ENCODE results near the gene ZNF827.

The ZNF827 gene, protein sequence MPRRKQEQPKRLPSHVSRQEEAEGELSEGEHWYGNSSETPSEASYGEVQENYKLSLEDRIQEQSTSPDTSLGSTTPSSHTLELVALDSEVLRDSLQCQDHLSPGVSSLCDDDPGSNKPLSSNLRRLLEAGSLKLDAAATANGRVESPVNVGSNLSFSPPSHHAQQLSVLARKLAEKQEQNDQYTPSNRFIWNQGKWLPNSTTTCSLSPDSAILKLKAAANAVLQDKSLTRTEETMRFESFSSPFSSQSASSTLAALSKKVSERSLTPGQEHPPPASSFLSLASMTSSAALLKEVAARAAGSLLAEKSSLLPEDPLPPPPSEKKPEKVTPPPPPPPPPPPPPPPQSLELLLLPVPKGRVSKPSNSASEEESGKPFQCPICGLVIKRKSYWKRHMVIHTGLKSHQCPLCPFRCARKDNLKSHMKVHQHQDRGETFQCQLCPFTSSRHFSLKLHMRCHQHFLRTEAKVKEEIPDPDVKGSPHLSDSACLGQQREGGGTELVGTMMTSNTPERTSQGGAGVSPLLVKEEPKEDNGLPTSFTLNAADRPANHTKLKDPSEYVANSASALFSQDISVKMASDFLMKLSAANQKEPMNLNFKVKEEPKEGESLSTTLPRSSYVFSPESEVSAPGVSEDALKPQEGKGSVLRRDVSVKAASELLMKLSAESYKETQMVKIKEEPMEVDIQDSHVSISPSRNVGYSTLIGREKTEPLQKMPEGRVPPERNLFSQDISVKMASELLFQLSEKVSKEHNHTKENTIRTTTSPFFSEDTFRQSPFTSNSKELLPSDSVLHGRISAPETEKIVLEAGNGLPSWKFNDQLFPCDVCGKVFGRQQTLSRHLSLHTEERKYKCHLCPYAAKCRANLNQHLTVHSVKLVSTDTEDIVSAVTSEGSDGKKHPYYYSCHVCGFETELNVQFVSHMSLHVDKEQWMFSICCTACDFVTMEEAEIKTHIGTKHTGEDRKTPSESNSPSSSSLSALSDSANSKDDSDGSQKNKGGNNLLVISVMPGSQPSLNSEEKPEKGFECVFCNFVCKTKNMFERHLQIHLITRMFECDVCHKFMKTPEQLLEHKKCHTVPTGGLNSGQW

GRCh38 chr4:145938618-145939440 is at the start of gene ZNF827:
ZNF827 (minus strand) TSS chr4:145938823; CDS start chr4:145938407, 416 bp downstream.
- TF ChIP-seq ZFX (IDR thresholded peaks at IDR 0.05) (no peak), CTCF (conservative IDR thresholded peaks at IDR 0.05) (no peak)
- peak within 1 kb of the TSS; percentile 97 for H3K27ac ChIP-seq

- TF ChIP-seq CTCF (conservative IDR thresholded peaks at IDR 0.05) (no peak), ZFX (IDR thresholded peaks at IDR 0.05) (no peak)
Observed at GRCh38 chr4:145984563-145984962, 45.9 kb upstream of the ZNF827 start.

DNA sequence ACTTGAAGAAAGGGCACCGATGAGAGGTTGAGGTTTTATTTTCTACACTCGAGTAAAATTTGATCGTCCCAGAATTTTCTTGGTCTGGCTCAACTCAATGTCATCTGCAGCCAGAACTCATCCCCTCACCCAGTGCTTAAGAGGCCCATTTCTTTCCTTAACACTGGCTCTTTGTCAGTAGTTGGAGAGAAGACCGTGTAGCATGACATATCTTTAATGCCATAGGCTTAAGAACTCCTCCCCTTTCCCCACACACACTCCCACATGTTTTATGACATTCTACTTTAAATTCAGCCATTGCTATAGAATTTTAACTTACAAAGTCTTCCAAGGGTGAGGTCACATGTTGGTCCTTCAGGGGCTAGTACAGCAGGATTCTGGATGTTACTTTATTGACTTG is 44.2 kb upstream of the ZNF827 start:
- no peak for TF ChIP-seq ZFX (IDR thresholded peaks at IDR 0.05)
- TF ChIP-seq CTCF (conservative IDR thresholded peaks at IDR 0.05): no peak
- no peak overlapping the region for H3K27ac ChIP-seq

More at GRCh38 chr4:145984563-145984962, 45.9 kb upstream of the ZNF827 start:
- H3K27ac ChIP-seq: no peak overlapping the region

GRCh38 chr4:145979160-145979559 is 40.5 kb upstream of the ZNF827 start:
- TF ChIP-seq ZFX (IDR thresholded peaks at IDR 0.05): no peak
- TF ChIP-seq CTCF (conservative IDR thresholded peaks at IDR 0.05): no peak
- H3K27ac ChIP-seq: no peak overlapping the region

DNA sequence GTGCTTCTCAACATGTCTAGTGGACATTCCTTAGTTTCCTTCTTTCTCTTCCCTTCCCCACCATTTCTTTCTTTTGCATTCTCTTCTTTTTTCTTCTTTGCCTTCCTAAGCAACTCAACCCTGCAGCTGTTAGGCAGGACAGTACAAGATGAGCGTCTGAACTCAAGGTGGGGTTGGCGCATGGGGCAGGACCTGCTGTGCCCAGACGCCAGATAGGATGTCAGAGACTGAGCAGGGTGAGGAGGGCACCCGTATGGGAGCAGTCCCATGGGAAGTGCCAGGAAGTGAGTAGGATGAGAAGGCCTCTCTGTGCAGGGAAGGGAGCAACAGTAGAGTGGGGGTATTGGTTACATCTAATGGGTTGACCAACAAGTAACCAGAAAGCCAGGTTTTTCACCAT is 38.1 kb upstream of the ZNF827 start:
- TF ChIP-seq CTCF (conservative IDR thresholded peaks at IDR 0.05) (no peak), ZFX (IDR thresholded peaks at IDR 0.05) (no peak)
- no peak overlapping the region for H3K27ac ChIP-seq

DNA sequence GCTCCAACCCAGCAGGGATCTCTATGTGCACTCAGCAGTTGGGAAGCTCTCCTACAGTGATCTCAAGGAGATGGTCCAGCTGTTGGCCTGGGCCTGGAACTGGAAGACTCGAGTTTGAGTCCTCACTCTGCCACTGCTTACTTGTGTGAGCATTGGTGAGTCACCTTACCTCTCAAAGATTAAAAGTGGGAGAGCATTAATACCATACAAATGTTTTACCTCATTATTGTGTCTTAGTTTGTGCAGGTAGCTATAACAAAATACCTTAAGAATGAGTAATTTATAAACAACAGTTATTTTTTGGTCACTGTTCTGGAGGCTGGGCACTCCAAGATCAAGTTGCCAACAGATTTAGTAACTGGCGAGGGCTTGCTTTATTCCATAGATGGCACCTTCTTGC is 21.4 kb upstream of the ZNF827 start:
- TF ChIP-seq CTCF (conservative IDR thresholded peaks at IDR 0.05): no peak
- no peak for TF ChIP-seq ZFX (IDR thresholded peaks at IDR 0.05)
- no peak overlapping the region for H3K27ac ChIP-seq
